ENCODE measurements around the gene ITSN2.

ITSN2 gene

DNA sequence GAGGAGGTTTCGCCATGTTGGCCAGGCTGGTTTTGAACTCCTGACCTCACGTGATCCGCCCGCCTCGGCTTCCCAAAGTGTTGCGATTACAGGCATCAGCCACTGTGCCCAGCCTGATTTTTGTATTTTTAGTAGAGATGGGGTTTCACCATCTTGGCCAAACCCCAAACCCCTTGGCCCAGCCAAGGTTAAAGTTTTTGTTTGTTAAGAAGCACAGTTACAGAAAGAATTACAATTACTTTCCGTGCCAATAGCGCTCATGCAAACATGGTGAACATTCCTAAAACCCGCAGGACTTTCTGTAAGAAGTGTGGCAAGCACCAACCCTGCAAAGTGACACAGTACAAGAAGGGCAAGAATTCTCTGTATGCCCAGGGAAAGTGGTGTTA, 26.1 kb downstream of the ITSN2 start:
- no peak for DNase-seq (ENCODE audit: low spot score)

DNA sequence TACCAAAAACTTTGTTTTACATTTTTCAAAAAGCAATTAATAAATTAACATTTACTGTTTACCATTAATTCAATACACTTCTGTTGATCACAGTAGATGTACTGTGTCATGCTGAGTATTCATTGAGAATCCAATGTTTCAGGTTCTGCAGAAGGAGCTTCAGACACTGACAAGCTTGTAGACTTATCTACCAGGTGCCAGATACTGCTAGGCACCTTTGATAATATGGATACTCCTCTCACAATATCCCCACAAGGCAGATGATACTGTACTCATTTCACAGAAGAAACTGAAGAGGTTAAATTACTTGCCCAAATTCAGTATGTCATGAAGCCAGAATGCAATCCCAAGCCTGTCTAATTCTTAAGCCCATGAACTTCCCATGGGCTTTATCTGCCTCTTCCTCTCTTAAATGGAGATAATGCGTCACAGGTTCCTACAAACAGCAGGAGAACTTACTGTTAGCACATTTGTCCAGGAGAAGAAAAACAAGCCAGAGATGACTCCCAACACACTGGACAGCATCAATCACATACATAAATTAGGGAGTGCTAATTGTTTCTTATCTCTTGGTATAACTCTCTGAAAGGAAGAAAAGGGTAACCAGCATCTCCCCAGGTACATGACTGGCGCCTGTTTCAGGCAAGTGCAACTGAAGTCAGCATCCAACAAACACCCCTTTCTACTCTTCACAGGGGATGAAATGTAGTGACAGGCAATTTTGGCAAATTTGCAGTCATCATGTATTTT, 27.4 kb downstream of the ITSN2 start:
- DNase-seq (ENCODE audit: low spot score) = no peak

DNA sequence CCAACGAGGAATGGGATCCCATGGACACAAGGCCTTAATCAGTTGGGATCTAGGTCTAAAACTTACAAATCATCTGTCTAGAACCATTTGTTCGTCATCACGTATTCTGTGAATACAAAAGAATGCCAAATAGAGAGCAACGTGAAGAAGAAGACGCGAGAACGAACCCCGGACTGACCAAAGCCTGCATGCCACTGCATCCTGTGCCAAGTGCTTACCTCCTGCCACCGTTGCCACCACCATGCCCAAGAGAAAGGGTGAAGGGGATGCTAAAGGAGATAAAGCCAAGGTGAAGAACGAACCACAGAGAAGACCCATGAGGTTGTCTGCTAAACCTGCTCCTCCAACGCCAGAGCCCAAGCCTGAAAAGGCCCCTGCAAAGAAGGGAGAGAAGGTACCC, 30.2 kb downstream of the ITSN2 start:
- no peak for DNase-seq (ENCODE audit: low spot score)

DNA sequence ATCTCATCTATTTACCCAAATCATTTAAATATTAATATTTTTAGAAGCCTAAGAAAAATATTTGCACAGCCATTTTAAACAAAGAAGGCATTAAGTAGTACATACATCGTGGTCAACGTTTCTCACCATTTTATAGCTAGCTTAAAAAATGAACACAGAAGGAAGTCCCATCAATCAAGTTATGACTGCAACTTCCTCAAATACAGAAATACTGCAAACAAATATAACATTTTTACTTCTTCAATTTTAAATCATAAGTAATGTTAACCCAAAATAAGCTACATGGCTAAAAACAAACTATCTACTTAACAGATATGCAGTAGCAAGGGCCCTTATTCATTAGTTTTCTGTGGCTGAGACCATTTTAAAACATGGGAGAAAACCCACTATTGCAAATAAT, 30.6 kb downstream of the ITSN2 start:
- no peak for DNase-seq (ENCODE audit: low spot score)

DNA sequence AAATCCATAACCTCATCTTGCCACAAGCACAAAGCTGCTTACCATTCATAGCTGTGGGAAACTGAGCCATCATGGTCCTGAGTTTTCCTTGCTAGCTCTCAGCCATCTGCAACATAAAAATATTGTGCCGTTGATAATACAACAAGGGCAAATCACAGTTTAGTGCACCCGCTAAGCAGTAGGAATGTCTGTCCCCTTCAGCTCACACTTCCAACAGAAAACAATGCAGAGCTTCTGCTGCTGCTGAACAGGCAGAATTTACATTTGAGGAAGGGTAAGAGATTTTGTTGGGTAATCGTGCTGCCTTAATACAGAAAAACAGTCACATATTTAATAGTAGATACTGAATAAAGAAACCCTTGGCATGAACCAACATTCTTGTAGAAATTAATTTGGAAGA, 32.3 kb downstream of the ITSN2 start:
- no peak for DNase-seq (ENCODE audit: low spot score)

DNA sequence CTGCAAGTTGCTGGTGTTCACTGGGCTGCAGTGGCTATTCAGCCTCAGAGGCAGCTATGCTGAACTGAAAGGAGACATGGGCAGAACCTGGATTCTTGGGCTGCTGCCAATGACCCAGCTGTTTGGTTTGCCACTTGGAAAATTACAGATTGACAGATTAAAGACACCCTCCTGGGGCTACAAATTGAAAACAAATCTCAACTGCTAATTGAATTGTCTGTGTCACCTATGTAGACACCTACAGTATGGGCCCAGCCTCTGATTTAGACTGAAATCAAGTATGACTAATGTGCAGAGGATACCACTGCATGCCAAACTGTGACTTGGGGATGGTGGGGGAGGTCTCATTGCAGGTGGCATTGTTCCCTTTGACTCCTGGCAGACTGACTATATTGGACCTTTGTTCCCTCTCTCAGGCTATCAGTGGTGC, 42.8 kb downstream of the ITSN2 start:
- no peak for DNase-seq (ENCODE audit: low spot score)

DNA sequence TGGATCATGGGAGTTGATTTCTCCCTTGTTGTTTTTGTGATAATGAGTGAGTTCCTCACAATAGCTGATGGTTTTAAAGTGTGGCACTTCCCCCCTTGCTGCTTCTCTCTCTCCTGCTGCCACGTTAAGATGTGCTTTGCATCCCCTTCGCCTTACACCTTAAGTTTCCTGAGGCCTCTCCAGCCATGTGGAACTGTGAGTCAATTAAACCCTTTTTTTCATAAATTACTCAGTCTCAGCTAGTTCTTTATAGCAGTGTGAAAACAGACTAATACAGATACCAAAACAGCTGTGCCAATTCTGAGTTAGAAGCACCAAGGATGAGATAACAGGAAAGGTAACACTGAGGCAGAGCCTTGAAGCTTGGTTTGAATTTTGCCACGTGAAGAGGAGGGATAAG, 44.7 kb downstream of the ITSN2 start:
- no peak for DNase-seq (ENCODE audit: low spot score)

DNA sequence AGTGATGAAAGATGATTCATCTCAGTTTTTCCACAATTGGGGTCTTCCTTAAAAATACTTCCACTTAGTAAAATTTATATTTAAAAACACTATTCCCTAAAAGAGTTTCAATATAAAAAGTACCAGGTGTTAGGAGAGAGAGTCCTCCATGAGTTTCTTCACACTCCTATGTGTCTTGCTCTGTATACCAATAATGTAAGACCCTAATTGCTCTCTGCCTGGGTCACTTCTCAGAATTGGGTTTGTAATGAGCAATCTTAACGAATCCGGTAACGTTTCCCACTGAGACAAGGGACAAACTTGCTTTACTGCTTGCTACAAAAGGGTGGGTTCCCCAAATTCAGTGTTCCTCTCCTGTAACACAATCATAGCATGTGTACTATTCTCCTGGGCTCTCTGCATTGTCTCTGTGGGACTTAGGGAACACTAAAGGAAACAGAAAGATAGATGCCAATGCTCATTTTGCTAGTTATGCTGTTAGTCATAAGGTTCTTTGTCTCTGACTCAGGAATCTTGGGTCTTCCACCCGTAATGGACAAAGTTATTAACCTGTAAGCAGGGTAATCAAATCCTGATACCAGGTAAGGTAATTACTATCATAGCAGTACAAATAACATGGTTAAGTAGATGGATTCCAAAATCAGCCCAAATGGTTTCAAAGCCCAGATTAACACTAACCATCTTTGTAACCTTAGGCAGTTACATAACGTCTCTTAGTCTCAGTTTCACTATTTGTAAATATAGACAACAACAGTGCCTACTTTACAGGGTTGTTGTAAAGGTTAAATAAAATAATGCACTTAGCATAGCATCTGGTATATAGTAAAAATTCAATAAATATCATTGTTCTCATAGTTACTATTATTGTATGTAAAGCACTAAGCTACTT, 46.3 kb downstream of the ITSN2 start:
- no peak for DNase-seq (ENCODE audit: low spot score)

DNA sequence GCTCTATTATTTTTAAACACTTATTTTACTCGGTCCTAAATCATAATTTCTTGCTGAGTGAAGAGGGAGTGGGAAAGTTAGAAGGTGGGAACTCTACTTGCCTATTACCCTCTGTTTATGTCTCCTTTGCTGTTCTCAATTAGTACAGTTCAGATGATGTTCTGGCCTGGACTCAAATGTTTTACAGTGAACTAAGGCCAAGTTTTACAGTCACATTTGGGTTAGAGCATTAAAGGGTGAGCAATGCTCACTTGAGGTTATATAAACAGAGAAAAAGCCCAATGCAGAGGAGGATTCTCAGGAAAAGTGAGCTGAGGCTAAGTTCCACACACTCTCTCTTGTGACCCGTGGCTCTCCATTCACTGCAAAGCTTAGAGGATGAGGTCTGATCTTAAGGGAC, 52.4 kb downstream of the ITSN2 start:
- no peak for DNase-seq (ENCODE audit: low spot score)

DNA sequence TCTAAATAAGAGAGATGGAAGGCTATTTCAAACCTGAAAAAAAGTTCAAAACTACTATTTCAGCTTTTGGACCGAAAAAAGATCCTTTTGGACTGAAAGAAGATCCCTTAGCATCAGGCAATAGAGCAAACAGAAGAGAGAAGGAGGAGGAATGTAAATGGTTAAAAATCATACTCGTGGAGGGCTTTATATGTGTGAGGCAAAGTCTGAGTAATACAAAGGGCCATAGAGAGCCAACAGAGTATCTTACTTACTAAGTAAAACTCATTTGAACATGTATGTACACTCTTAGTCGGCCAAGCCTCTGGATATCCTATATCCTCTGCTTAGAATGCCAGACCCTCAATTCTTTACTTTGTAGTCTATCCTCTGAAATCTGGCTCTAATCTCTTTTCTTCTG, 55.7 kb downstream of the ITSN2 start:
- DNase-seq (ENCODE audit: low spot score) = no peak

DNA sequence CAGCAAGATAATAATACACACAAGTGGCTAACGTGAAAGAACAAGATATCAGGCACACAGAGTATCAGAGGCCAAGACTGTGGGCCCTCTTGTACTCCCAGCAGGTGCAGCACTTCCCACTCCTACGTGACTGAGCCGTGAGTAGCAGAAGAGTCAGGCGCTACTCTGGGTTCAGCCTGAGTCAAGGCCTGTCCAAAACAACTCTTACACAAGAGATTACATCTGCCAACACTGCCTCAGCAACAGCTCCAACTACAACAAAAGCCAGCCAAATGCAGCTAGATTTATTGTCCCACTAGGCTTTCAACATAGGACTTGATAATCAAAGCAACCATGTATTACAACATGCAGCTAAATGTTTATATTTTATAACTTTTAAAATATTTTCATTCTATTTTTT, 56.2 kb downstream of the ITSN2 start:
- DNase-seq (ENCODE audit: low spot score) = no peak

DNA sequence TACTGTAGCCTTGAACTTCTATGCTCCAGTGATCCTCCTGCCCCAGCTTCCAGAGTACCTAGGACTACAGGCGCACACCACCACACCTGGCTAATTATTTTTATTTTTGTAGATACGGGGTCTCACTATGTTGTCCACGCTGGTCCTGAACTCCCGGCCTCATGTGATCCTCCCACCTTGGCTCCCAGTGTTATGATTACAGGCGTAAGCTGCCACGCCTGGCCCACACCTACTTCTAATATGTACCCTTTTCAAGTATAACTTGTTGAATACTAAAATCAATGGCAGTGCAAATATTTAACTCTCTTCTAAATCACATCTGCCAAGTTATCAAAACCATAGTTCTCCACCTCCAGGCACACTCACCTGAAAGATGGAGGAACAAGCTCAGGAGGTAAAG, 58.7 kb downstream of the ITSN2 start:
- no peak for DNase-seq (ENCODE audit: low spot score)

DNA sequence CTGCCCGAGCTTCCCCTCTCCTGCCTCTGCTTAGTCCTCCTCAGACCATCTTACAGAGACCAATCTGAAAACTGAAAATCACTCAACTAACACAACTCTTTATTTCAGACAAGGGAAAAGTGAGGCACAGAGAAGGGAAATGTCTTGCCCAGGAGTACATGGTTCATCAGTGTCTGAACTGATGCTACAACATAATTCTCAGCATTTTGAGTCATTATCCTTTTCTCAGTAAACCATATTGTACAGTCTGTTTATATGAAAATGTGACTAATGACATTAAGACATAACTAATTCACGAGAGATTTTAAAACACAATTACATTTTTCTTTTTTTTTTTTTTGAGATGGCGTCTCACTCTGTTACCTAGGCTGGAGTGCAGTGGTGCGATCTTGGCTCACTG, 62.7 kb downstream of the ITSN2 start:
- DNase-seq (ENCODE audit: low spot score) = no peak

DNA sequence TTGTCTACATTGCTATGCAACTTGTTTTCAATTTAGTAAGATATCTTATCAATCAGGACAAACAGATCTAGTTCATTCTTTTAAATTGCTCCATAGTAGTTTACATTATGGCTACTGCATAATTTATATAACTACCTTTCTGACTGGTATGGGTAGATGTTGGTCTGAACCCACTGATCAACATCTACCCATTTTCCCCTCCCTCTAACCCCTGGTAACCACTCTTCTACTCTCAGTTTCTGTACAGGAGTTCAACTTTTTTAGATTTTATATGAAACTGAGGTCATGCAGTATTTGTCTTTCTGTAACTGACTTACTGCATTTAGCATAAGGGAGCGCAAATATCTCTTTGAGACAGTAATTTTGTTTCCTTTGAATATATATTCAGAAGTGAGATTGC, 73.2 kb downstream of the ITSN2 start:
- no peak for DNase-seq (ENCODE audit: low spot score)

DNA sequence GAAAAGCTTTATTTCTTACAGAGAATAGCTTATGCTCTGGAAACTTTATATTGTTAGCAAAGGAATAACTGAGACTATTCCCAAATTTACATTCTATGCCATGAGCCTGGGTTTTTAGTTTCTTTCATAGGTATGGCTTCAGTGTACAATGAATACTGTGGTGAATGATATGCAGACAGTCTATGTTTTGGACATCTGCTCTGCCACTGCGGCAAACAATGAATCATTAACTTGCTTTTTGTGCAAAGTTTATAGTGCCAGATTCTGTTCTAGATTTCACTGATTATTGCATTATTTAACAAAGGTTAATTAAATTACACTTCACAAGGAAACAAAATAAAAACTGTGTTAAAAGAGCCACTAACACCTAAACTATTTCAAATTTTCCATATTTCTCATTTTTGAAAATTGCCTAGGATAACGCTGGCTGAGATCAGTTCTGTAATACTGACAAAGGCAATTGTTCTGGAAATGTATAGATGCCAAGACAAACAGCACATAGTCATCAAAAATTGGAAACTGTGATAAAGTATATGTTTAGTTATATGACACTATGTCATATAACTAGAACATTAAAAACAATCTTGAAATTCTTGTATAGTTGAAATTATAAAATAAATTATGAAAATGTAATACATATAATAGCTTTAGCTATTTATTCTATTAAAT, 74.7 kb downstream of the ITSN2 start:
- DNase-seq (ENCODE audit: low spot score) = no peak

DNA sequence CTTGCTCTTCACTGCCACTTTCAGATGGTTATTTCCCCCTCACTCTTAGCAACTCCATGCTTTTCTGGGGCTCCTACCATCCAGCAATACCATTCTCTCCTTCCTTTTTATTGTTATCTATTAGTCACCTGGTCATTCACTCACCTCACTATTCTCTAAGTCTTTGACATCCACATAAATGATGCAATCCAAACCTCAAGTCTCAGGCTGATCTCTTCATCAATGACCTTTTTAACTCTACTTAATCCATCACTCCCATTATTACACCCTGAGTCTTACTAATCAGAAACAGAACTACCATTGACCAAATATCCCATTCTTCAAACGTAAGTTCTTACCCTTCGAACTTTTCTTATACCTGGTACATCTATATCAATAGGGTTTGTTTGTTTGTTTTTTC, 79.7 kb downstream of the ITSN2 start:
- DNase-seq (ENCODE audit: low spot score) = no peak

DNA sequence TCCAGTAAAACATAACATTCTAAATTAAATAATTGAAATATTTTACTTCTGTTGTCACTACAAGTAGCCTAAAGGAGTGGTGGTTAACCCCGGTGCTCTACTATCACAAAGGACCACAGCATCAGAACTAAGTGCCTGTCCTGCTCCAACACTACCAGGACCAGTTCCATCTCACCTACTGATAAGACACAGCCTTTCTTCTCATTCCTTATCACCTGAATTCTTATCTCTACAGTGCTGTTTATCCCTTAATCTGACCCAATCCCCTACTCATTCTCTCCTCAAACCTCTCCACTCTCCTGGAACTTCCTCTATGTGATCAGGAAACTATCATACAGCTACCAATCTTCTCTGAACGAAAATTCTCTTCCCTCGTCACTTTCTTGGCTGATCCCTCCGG, 80.2 kb downstream of the ITSN2 start:
- no peak for DNase-seq (ENCODE audit: low spot score)

DNA sequence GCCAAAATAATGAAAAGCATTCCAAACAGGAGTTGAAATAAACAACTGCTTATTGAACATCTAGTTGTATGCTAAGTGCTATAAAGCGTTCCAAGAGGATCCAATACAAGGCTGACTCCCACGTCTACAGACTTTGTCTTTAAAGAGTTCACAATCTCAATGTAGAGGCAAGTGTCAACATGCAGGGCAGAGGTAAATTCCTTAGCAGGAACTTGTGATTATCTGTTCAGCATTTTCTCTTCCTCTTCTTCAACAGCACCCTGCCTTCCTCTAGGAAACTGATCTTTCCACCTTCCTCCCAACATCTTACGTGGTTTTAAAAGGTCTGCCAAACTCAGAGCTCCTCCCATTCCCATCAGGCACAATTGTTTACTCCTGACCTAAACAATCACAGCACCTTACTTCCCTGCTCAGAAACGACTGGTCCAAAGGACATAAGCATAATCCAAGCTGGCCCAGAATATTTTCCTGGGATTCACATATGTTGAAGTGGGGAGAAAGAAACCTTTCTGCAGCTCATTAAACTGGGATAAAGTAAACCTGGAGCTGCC, 83.9 kb downstream of the ITSN2 start:
- no peak for DNase-seq (ENCODE audit: low spot score)

DNA sequence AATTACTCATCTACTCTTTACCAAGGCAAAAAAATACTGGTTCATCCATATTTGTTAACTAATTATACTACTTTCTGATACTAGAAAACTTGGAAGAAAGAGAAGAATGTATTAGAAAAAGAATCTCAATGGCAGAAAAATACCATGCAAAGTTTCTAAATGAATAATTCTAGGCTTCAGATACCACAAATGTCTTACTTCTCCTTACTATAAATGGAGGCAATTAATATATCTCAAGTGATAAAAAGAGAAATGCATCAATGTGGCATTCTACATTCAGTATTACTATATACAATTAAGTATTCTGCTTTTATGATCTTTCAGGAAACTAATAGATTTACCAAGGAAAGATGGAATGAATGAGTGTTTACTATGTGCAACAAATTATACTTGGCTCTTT, 85.5 kb downstream of the ITSN2 start:
- no peak for DNase-seq (ENCODE audit: low spot score)

DNA sequence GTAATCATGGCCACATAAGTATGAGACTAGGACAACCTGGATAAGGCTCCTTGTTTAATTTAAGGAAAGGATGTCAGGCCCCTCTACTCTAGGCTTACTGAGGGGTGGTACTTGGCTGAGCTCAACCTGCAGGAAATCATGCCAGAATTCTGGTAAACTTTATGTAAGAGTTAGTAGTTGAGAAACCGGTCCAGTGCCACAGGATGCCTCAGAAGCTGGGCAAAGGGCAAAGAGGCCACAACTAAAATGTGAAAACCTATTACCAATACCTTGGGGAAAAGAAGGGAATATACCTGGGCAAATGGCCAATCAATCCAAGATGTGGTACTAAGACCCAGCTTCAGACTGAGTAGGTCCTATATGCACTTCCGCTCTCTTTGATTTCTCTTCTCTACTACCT, 86.7 kb downstream of the ITSN2 start:
- DNase-seq (ENCODE audit: low spot score) = no peak

DNA sequence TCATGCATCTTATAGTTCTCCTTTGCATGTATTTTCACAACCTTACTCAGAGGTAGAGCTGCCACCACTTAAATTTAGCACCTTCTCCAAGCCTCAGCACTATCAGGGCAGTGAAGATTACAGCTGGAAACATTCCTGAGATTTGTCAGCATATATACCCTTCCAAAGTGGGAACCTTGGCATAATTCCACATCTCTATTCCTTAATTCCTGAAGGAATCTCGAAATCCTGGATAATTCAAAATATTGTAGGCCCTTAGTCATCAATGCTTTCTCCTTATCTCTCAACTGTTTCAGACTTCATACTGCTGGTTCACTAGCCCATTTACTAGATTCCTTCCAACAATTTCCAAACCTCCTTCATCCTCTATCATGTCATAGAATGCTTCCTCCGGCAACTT, 87.4 kb downstream of the ITSN2 start:
- no peak for DNase-seq (ENCODE audit: low spot score)

DNA sequence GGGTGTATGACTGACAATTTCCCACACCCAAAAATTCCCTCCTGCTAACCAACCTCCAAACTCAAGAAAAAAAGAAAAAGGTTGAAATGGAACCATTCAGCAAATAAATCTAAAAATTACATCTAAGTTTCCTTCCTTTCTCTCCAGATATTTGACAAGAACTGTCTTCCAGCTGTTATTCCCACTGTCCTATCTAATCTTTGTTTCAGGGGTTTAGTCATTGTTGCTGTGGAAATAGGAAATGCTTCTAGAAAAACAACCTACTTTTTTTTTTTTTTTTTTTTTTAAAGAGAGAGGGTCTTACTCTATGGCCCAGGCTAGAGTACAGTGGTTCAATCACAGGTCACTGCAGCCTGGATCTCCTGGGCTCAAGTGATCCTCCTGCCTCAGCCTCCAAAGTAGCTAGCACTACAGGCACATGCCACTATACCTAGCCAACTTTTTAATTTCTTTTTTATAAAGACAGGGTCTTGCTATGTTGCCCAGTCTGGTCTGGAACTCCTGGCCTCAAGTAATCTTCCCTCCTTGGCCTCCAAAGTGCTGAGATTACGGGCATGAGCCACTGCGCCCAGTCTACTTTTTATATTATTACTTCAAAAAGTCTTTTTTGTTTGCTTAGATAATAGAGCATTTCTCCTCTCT, 88.1 kb downstream of the ITSN2 start:
- no peak for DNase-seq (ENCODE audit: low spot score)

Data from SW480 (cell line).